ENCODE measurements around the gene ARMC9.
"Not testable (repeated sequence)": the region's sequence is repeated elsewhere in the genome, so short reads cannot be mapped to it uniquely, and the experiment has no call there.

The ARMC9 gene

DNA sequence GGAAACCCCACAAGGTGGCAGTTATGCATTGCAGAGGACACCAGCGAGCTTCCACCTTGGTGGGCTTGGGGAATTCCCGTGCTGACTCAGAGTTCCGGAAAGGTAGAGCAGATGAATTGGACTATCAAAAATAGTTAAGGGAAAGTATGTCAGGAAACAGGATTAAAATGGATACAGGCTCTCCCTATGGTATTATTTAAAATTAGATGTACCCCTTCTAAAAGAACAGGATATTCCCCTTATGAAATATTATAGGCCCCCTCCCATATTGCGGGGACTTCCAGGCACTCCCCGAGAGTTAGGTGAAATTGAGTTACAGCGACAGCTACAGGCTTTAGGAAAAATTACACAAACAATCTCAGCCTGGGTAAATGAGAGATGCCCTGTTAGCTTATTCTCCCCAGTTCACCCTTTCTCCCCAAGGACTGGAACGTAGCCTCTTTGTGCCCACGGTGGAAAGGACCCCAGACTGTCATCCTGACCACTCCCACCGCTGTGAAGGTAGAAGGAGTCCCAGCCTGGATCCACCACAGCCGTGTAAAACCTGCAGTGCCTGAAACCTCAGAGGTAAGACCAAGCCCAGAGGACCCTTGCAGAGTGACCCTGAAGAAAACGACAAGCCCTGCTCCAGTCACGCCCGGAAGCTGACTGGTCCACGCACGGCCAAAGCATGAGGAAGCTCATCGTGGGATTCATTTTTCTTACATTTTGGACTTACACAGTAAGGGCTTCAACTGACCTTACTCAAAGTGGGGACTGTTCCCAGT lies 207.4 kb downstream of the ARMC9 start:
- DNase-seq, result not testable (repeated sequence)

DNA sequence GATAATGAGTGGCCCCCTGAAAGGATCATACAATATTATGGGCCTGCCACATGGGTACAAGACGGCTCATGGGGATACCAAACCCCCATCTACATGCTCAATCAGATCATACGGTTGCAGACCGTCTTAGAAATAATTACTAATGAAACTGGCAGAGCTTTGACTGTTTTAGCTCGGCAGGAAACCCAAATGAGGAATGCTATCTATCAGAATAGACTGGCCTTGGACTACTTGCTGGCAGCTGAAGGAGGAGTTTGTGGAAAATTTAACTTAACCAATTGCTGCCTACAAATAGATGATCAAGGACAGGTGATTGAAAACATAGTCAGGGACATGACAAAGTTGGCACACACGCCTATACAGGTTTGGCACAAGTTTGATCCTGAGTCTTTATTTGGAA lies 209.3 kb downstream of the ARMC9 start:
- not testable (repeated sequence) for DNase-seq

- not testable (repeated sequence) for DNase-seq
Observed at GRCh38 chr2:231408304-231408703, 209.9 kb downstream of the ARMC9 start.

DNA sequence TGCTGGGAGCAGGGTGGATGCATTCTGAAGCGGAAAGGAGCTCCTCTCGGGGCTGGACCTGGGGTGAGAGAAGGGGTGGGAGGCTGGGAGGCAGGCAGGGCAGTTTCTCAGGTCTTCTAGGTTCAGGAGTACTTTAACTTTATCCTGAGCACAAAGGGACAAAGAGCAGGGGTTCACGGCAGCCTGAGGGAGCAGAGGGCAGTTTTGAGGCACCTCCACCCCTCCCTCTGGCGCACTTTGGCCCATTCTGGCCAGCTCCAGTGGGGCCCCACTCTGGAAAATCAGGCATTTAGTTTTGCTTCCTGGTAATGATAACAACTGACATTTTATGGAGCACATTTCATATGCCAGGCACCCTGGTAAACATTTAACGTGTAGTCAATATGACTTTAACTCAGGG lies 211.3 kb downstream of the ARMC9 start:
- no peak for DNase-seq

GRCh38 chr2:231410293-231411004 lies 212.0 kb downstream of the ARMC9 start:
- no peak for DNase-seq

DNA sequence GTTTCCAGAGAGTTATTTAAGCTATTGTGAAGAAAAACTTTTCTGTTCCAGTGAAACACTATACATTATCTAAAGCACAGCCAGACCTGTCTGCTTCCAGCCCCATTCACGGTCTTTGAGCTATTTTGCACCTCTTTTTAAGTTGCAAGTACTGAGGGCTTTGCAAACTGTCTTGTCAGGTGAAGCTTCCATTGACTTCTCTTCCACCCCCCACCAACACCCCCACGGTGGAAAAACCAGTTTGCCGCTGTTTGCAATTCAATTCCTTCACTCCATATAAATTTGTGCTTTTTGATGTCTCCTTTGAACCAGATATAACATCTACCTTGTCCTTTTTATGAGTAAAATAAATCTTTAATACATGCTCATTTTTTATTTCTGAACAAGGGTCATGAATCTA lies 212.8 kb downstream of the ARMC9 start:
- no peak for DNase-seq

DNA sequence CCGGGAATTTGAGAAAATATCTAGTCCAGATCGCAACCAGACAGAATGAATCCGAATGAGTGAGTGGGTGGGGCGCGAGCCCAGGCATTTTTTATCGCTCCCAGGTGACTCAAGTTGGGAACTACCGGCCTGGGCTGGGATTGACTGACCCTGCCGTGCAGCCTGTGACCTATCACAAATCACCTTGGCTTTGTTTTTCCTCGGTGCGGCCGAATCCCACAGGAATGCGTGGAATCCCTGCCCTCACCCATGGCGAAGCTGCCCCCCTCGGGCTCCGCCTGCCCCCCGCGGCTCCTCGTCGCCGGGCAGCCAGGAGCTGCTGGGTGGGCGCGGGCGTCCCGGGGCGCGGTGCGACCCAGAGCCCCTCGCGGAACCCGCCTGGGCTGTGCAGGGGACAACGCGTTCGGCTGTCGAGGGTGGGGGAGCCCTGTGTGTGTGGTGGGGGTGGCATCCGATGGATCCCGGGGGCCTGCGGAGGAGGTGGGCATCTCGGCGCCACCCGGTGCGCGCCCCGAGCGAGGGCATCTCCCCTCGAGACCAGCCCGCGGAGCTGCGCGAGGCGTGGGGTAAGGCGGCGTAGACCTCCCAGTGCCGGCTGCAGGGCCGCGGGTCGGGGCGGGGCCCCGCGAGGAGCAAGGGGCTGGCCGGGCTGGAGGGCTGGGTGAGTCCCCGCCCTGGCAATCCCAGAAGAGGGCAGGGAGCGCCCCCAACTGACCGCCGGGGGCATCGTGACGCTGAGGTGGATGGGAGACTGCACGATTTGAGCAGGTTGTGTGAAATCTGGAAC lies 213.6 kb downstream of the ARMC9 start:
- DNase-seq, result peak; percentile 86

DNA sequence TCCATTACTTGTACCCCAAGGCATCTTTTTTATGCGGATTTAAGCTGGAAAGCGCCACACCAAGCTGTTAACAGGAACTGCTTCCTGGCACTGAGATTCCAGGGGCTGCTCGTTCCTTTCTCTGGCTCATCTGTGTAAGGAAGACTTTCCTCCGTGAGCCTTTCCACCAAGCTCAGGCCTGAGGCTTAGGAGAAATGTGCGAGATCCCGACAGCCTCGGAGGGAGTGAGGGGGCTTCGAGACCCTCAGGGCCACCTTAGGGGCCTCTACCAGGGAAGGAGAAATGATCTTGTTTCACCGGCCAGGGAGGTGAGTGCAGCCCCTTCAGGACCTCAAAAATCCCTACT lies 214.2 kb downstream of the ARMC9 start:
- DNase-seq, result no peak

DNA sequence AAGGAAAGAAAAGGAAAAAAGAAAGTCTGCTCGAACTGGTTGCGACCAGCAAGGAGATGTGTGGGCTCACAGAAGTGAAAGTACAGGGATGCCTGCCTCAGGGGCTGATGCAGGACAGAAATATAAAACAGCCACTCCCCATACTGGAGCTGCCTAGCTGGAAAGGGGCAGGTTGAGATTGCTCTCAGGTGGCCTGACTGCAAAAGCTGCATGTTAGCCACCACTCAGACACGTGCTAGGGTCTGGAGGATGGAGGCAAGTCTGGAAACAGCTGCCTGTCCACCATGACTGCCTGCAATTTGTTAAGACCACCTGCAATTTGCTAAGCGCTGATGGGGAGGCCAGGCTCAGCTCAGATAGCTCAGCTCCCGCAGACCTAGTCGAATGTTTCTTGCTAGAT lies 215.0 kb downstream of the ARMC9 start:
- no peak for DNase-seq

DNA sequence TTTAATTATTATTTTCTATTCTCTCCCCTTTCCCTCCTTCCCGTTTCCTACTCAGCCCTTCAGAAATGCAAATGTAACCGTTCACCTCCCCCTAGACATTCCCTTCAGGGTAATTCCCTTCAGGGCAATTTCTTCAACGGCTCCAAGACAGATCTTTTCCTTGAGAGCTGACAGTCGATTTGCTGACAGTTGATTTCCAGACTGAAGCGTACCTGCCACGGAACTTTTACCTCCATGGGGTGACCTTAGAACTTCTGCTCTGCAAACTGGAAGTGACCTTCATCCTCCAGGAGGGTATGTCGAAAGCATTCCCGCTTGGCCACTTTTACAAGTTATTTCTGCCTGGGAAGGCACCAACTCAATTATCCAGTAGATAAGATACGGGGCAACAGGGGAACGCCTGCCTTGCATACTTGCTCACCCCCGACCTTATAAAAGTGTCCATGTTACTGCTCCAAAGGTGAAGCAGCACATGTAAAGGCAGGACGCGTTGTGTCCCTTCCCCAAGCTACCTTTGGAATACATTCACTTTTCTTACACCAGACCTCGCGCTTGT lies 215.6 kb downstream of the ARMC9 start:
- no peak for DNase-seq

DNA sequence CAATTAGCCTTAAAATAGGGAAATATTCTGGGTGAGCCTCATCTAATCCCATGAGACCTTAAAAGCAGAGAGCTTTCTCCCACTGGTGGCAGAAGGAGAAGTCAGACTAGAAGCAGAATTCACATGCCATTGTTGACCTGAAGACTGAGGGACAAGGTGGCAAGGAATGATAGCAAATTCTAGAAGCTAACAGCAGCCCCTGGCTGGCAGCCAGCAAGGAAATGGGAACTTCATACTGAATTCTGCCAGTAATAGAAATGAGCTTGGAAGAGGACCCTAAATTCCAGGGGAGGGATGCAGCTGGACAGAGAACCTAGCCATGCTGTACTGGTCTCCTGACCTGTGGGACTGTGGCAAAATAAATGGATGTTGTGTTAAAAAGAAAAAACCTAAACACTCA lies 216.6 kb downstream of the ARMC9 start:
- no peak for DNase-seq

- DNase-seq, result no peak
Observed at GRCh38 chr2:231418820-231419640, 220.6 kb downstream of the ARMC9 start.

DNA sequence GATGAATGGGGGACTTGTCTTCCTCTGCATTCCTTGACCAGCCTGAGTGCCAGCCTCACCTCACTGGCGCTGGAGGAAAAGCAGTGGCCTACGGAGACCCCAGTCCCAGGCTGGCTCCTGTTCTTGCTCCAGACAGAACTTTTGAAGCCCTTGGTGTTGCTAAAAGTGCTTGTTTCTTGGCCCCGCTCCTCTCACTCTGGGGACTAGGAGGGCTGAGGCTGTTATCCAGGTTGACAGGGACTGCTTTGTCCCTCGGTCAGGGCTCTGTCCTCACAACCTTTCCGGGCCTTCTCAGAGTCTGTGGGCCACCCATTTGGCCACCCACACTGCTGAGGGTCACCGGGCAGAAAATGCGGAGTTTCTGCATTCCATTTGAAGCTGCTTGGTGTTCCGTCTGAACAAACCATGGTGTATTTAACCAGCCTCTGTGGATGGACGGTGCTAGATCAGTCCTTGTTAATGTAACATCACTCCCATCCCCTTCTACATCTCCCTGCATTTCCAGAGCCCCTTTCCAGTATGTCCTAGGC lies 222.7 kb downstream of the ARMC9 start:
- DNase-seq, result no peak

DNA sequence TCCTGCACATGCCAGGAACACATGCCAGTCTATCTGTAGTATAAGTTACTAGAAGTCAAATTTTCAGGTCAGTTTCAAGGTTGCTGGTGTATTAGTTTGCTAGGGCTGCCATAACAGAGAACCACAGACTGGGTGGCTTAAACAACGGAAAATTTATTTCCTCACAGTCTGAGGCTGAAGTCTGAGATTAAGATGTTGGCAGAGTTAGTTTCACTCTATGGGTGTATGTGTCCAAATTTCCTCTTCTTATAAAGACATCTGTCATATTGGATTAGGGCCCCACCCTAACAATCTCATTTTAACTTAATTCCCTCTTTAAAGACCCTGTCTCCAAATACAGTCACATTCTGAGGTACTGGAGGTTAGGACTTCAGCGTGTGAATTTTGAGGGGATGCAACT lies 223.6 kb downstream of the ARMC9 start:
- no peak for DNase-seq

- DNase-seq, result no peak
Observed at GRCh38 chr2:231423176-231423575, 224.7 kb downstream of the ARMC9 start.
